IgD-negative memory B cell (primary cell): ENCODE results near the gene SSR3. TPM values are rescaled to one million over a fixed set of nuclear protein-coding genes. Genes with fewer than 3 reads are reported as not detected.

Experiments used
- H3K27ac Mint-ChIP-seq, 3 donors: one replicate each; pipeline ENCODE4 v1.8.0; 2020 to 2022; ENCODE audit warnings: mild to moderate bottlenecking in 3 of 3, mixed read lengths in 3 of 3, moderate library complexity in 1 of 3
- H3K27me3 Mint-ChIP-seq: one replicate; pipeline ENCODE4 v1.8.0; 2021; ENCODE audit warnings: mixed read lengths
- H3K36me3 Mint-ChIP-seq: one replicate; pipeline ENCODE4 v1.8.0; 2020; ENCODE audit warnings: mild to moderate bottlenecking, mixed read lengths
- H3K4me1 Mint-ChIP-seq, 3 donors: one replicate each; pipeline ENCODE4 v1.8.0; 2020 to 2022; ENCODE audit warnings: mixed read lengths in 3 of 3, mild to moderate bottlenecking in 1 of 3
- H3K4me3 Mint-ChIP-seq, 4 donors: one replicate each; pipeline ENCODE4 v1.8.0; 2020 to 2022; ENCODE audit warnings: mild to moderate bottlenecking in 4 of 4, mixed read lengths in 4 of 4, moderate library complexity in 3 of 4
- H3K9me3 Mint-ChIP-seq, 3 donors: one replicate each; pipeline ENCODE4 v1.8.0; 2020 to 2021; ENCODE audit warnings: mixed read lengths in 3 of 3, mild to moderate bottlenecking in 1 of 3
- polyA plus RNA-seq: library from polyadenylated mRNA; unstranded; fragments of 300-500 nt; fragmentation: Illumina TruSeq; gene quantifications from one replicate; pipeline ENCODE4 v1.2.3, GENCODE V29; 2021

The SSR3 gene
- polyA plus RNA-seq, 1 donor from 2014 or later, result 115 TPM

DNA sequence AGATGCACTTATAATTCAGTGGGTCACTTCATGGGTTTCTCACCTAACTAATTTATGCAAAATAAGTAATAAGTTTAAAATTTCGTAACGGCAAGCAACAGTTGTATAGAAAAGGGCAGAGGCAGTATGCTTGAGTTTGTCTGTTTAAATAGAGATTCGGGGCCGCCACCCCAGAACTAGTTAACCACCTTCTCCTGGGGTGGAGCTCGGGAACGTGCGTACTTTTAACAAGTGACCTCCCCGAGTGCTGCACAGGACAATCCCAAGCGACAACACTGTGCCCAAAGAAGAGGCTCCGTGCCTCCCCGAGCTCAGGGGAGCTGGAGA lies 439 bp downstream of the SSR3 start:
- Mint-ChIP-seq H3K27ac (peak overlapping the region; percentile 73 to 95 (median 95)), H3K4me1 (peaks cover 24 to 37% (median 34%) of the 10 kb centered on the region in 3 donors), H3K9me3 (no peaks in the 10 kb centered on the region), H3K36me3 (peaks cover 6% of the 10 kb centered on the region), H3K4me3 (peak overlapping the region; percentile 94 to 99 (median 98)), H3K27me3 (no peaks in the 10 kb centered on the region)

DNA sequence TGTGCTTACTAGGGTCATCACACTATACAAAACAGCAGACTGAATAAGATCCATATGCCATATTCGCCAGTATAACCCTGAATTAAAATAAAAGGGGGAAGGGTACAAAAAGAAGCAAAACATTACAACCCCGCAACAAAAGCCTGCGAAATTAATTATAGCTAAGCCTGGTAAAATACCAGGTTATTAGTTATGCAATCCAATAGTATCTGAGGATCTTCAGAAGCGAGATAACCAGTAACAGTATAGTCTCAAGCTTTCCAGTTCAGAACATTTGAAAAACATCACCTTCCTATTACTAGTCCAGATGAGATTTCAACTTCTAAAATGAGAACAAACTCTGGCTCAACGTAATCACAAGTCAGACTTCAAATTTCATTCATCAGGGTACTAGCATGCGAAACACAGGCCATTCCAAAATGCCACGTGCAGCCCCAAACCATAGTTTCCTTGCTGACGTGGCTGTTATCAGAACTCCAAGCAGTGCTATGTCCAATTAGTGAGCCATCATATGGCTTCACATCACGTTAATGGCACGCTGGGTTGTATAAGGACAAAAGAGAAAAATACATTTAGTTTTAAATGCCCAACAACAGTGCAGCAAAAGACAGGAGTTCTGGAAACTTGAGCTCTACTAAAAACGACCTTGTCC lies 1.1 kb downstream of the SSR3 start:
- Mint-ChIP-seq H3K4me3 (peak overlapping the region; percentile 94 to 99 (median 98)), H3K4me1 (peaks cover 24 to 37% (median 34%) of the 10 kb centered on the region in 3 donors), H3K27ac (peak overlapping the region; percentile 7 to 95 (median 95))

DNA sequence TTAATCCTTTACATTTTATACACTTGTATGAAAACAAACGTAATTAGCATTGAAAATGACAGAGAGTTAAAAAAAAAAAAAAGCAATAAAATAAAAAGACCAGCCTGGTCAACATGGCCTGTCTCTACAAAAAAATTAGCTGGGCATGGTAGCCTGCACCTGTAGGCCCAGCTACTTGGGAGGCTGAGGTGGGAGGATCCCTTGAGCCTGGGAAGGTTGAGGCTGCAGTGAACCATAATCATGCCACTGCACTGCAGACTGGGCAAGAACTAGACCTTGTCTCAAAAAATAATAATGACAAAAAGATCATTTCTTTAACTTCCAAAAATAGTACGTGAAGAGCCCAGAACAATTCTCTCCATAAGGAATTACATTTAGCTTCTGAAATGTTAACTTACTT lies 1.9 kb downstream of the SSR3 start:
- H3K27ac Mint-ChIP-seq, result no peak overlapping the region
- H3K4me3 Mint-ChIP-seq, result peak overlapping the region; percentile 57 to 99 (median 96)
- no peaks in the 10 kb centered on the region for H3K9me3 Mint-ChIP-seq
- H3K27me3 Mint-ChIP-seq, result no peaks in the 10 kb centered on the region
- peaks cover 6% of the 10 kb centered on the region for H3K36me3 Mint-ChIP-seq
- peaks cover 24 to 37% (median 34%) of the 10 kb centered on the region in 3 donors for H3K4me1 Mint-ChIP-seq

More for the DNA sequence above, 1.1 kb downstream of the SSR3 start:
- Mint-ChIP-seq H3K36me3 (peaks cover 6% of the 10 kb centered on the region), H3K27me3 (no peaks in the 10 kb centered on the region), H3K9me3 (no peaks in the 10 kb centered on the region)

DNA sequence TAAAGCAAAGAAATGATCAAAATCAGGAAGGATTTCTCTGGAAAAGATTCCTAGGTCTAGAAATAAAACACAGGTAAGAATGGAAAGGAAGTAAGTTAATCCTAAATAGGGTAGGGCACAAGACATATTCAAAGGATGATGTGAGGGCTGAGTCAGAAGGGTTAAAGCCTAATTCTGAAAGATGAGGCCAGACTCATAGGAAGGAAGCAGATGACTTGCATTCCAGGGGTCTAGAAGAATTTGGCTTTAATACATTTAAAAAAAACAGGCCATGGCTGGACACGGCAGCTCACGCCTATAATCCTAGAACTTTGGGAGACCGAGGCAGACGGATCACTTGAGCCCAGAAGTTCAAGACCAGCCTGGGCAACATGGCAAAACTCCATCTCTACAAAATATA lies 3.2 kb downstream of the SSR3 start:
- no peak overlapping the region for H3K27ac Mint-ChIP-seq

DNA sequence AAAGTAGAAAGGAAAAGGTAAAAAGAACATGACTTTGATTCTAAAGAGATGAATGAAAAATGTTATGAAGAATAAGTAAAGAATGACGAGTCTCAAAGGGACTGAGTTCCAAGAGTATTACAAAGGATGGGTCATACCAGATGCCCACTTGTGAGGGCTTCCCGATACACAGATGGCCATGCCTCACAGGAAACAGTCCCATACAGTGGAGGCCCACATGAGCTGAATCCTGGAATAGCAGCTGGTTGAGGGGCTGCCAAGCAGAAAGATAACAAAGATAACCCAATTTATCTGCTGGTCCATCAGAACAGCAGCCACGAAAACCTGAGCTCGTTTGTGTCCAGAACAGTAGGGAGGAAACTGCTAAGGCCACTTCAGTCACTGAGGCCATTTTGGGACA lies 3.7 kb downstream of the SSR3 start:
- peak overlapping the region in 3 of 4 donors; percentile 8 to 94 (median 23) for H3K4me3 Mint-ChIP-seq
- H3K9me3 Mint-ChIP-seq, result no peaks in the 10 kb centered on the region
- peaks cover 27 to 42% (median 40%) of the 10 kb centered on the region in 3 donors for H3K4me1 Mint-ChIP-seq
- H3K27ac Mint-ChIP-seq, result no peak overlapping the region
- peaks cover 6% of the 10 kb centered on the region for H3K36me3 Mint-ChIP-seq
- no peaks in the 10 kb centered on the region for H3K27me3 Mint-ChIP-seq

More for the DNA sequence above, 3.2 kb downstream of the SSR3 start:
- H3K4me1 Mint-ChIP-seq, result peaks cover 24 to 39% (median 35%) of the 10 kb centered on the region in 3 donors
- H3K9me3 Mint-ChIP-seq, result no peaks in the 10 kb centered on the region
- H3K4me3 Mint-ChIP-seq, result peak overlapping the region in 2 of 4 donors; percentile 13 to 94
- H3K36me3 Mint-ChIP-seq, result peaks cover 6% of the 10 kb centered on the region
- H3K27me3 Mint-ChIP-seq, result no peaks in the 10 kb centered on the region

DNA sequence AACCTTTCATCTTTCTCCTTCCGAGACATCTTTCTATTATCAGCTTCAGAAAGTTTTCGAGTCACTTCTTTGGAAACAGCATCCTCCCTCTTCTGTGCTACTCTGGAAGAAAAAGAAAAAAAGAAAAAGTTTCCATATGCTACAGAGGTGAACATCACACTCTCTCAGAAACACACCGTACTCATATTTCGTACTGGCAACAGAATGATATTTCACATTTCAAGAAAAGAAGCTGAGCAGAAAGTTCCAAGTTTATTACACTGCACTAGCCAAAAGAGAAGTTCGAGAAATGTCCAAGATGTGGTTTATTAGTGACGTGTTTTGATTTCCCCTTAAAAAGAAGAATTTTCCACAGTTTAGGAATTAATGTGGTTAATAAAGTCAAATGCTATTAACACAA lies 6.0 kb downstream of the SSR3 start:
- Mint-ChIP-seq H3K4me3 (no peak overlapping the region), H3K4me1 (peaks cover 23 to 38% (median 30%) of the 10 kb centered on the region in 3 donors), H3K9me3 (no peaks in the 10 kb centered on the region), H3K36me3 (peaks cover 6% of the 10 kb centered on the region), H3K27ac (no peak overlapping the region), H3K27me3 (no peaks in the 10 kb centered on the region)

DNA sequence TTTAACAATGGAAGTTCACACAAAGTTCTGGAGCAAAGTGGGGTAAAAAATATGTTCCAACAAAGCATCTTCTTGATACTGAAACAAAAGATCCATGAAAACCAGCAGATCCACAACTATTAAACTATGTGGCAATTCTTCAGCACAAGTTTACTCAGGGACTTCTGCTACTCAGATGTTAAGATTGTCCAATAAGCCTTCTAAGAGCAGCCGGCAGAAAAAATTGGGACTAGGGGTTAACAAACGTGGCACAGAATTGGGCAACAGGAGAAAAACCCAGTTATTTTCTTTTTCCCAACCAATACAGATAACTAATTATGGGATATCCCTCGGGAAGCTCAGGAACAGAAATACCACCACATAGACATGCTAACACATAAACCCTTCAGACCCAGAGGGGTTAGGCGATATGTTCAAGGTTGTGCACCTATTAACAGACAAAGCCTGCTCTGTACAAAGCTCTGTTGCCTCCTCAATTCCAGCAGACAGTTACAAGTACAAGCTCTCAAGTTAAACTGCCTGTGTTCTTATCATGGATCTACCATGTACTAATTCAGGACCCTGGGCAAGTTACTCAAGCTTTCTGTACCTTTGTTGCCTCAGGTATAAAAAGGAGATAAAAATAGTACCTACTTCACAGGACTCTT lies 6.8 kb downstream of the SSR3 start:
- no peak overlapping the region for H3K27ac Mint-ChIP-seq
- no peak overlapping the region for H3K4me3 Mint-ChIP-seq
- no peaks in the 10 kb centered on the region for H3K27me3 Mint-ChIP-seq
- H3K4me1 Mint-ChIP-seq, result peaks cover 19 to 31% (median 27%) of the 10 kb centered on the region in 3 donors
- H3K36me3 Mint-ChIP-seq, result peaks cover 6% of the 10 kb centered on the region
- no peaks in the 10 kb centered on the region for H3K9me3 Mint-ChIP-seq

DNA sequence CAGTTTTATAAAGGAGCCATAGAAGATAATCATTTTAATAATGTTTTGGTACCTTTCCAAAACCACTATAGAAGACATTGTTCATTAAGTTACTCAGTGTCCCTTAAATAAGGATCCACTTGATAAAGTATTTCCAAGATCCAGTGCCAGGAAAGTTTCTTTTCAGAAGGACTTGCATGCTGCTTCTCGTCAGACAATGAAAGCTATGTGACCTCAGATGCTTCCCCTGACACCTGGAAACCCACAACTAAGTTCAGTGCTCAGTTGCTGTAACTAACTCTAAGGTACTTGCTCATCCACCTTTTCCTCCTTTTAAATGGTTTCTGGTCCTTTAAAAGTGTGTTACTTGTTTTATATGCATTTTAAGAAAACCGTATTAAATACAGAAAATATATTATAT lies 7.3 kb downstream of the SSR3 start:
- Mint-ChIP-seq H3K4me1 (peaks cover 19 to 27% (median 26%) of the 10 kb centered on the region in 3 donors), H3K27me3 (no peaks in the 10 kb centered on the region), H3K36me3 (peaks cover 6% of the 10 kb centered on the region), H3K9me3 (no peaks in the 10 kb centered on the region), H3K27ac (no peak overlapping the region), H3K4me3 (peak overlapping the region in 1 of 4 donors; percentile 8)

DNA sequence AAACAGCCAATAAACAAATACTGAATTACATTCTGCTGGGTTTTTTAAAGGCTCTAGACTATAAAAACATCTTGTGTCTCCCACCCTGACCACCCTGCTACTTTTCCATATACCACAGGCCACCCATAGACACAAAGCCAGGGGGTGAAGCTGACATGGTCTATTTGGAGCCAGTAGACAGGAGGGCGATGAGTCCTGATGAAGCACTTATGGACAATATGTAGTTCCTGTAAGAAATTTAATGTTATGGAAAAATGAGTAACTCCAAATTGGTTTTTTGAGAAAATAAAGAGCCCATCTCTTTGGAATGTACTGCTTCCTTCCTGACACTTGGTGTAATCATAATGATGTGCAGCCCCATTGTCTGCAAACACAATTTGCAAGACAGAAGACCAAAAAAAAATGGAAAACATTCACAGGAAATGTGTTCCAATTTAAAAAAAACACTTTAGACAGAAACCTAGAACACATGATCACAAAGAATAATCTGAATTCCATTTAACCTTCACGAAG lies 11.8 kb downstream of the SSR3 start:
- Mint-ChIP-seq H3K4me3 (no peak overlapping the region), H3K27ac (peak overlapping the region in 1 of 3 donors; percentile 17), H3K36me3 (no peaks in the 10 kb centered on the region), H3K27me3 (no peaks in the 10 kb centered on the region), H3K9me3 (no peaks in the 10 kb centered on the region), H3K4me1 (peaks cover 5 to 9% (median 6%) of the 10 kb centered on the region in 3 donors)

DNA sequence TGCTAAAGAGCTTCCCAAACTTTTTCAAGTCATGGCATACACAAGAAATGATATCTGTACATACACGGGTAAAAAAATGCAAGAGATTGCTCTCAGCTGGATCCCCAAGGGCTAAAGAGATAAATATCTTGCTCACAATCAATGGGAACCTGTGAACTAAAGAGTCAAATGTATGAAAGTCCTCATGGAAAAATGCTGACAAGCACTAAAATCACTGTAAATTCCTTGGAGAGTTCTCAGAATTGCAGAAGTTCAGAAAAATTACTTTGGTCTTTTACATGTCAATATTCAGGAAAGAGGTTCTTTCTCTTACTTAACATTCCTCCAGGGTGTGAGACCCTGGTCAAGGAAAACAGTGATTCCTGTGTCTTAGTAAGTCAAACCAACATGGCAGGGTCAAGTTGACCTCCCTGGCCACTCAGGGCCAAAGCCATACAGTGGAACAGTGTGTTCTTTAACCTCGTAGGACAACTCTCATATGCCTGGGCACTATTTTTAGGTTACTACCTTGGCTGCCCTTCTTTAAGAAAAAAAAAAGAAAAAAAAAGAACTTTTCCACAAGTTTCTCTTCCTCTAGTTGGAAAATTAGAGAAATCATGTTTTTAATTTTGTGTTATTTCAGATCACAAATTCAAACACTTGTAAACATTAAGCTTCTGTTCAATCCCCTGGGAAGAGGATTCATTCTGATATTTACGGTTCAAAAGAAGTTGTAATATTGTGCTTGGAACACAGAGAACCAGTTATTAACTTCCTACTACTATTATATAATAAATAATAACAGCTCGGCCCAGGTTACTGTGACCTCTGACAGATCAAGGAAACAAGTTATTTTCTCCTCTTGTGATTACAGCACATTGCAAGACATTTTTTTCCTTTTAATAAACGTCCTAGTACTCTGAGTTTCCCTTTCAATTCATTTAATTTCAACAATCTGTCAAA lies 12.5 kb downstream of the SSR3 start:
- H3K27ac Mint-ChIP-seq, result peak overlapping the region in 1 of 3 donors; percentile 17
- H3K4me1 Mint-ChIP-seq, result peaks cover 5 to 9% (median 6%) of the 10 kb centered on the region in 3 donors
- no peak overlapping the region for H3K4me3 Mint-ChIP-seq
- H3K27me3 Mint-ChIP-seq, result no peaks in the 10 kb centered on the region
- H3K36me3 Mint-ChIP-seq, result no peaks in the 10 kb centered on the region
- H3K9me3 Mint-ChIP-seq, result no peaks in the 10 kb centered on the region

DNA sequence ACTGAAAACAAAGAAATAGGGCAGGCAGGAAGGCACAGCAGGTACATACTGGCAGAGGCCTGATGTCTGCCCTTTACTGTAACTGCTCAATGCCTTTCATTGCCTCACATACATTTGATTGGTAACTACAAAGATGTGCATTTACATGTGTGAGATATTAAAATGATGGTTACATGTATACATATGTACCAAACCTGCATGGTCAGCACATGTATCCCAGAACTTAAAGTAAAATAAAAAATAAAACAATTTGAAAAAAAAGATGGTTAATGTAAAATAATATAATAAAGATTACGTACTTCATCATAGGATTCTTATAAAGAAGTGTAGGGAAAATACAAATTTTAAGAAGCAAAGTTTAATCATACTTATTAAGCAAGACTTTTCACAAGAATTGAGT lies 15.1 kb downstream of the SSR3 start:
- peaks cover 0 to 3% (median 2%) of the 10 kb centered on the region in 3 donors for H3K4me1 Mint-ChIP-seq
- H3K4me3 Mint-ChIP-seq, result no peak overlapping the region
- no peak overlapping the region for H3K27ac Mint-ChIP-seq
- H3K9me3 Mint-ChIP-seq, result no peaks in the 10 kb centered on the region
- H3K27me3 Mint-ChIP-seq, result no peaks in the 10 kb centered on the region
- peaks cover 3% of the 10 kb centered on the region for H3K36me3 Mint-ChIP-seq

DNA sequence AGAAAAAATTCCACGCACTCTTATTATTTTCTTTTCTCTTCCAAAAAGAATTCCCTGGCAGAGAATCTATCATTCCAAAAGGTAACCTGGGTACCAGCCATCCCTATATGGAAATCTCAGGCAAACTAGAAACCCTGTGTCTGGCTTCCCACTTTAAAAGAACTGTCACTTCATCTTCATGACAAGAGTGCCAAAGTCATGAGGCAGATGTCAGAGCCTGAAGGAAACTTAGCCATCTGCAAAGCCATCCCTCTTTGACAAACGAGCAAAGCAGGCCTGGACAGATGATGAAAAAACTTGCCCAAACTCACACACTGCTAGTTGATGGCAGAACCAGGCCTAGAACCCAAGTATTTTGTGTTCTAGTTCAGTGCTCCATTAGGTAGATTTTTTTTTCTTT lies 15.9 kb downstream of the SSR3 start:
- Mint-ChIP-seq H3K4me1 (peaks cover 0 to 2% (median 0%) of the 10 kb centered on the region in 3 donors), H3K27me3 (no peaks in the 10 kb centered on the region), H3K27ac (no peak overlapping the region), H3K4me3 (no peak overlapping the region), H3K9me3 (no peaks in the 10 kb centered on the region), H3K36me3 (peaks cover 3% of the 10 kb centered on the region)

DNA sequence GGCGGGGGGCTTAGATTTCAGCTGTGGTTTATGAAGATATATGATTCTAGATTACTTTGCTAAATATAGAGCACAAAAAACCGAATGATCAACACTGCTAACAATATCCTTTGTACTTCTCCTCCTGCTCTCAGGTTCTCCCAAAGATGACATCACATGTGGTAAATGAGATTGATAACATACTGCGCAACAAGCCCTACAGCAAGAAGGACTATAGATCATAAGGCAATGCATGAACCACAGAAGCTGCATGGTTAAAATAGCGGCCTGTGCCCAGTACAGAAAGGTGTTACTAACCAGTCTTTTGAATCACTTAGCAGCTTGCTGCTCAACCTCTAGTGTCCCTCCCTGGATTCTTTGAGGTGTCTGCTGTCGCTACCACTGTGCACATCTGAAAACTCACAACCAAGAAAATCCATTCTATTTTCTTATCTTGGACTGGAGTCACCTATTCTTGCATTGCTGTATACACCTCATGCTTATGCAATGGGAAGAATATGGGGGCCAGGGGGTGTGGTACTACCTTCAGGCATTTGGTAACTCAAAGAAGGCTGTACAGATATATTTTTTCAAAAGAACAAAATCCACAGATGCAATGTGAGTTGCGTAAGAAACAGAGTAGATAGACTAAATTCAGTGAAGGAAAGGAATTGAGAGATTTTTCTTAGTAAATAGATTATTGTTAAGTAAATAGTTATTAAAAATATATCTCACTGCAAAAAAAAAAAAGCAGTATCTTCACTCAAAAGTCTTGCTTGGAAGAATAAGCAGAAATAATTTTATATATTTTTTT lies 18.2 kb downstream of the SSR3 start:
- H3K4me1 Mint-ChIP-seq, result peaks cover 0 to 2% (median 0%) of the 10 kb centered on the region in 3 donors
- peak overlapping the region in 1 of 3 donors; percentile 59 for H3K27ac Mint-ChIP-seq

DNA sequence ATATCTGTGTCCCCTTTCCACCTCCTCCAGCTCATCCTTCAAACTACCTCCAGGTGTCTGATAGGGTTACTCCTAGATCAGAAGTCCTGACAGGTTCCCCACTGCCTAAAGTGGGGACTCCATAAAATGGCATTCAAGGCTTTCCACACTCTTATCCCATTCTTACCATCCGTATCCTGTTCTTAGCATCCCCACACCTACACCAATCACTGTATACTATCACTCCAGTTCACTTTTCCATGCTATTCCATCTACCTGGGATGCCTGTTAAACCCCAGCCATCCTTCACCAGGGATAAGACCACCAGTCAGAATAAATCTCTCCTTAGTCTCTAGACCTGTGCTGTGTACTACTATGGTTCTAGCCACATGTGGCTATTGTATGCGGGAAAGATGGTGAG lies 19.1 kb downstream of the SSR3 start:
- peaks cover 6% of the 10 kb centered on the region for H3K36me3 Mint-ChIP-seq
- H3K9me3 Mint-ChIP-seq, result no peaks in the 10 kb centered on the region
- no peak overlapping the region for H3K4me3 Mint-ChIP-seq
- no peak overlapping the region for H3K27ac Mint-ChIP-seq
- no peaks in the 10 kb centered on the region for H3K4me1 Mint-ChIP-seq
- no peaks in the 10 kb centered on the region for H3K27me3 Mint-ChIP-seq

More for the DNA sequence above, 18.2 kb downstream of the SSR3 start:
- H3K4me3 Mint-ChIP-seq, result no peak overlapping the region
- no peaks in the 10 kb centered on the region for H3K9me3 Mint-ChIP-seq
- no peaks in the 10 kb centered on the region for H3K27me3 Mint-ChIP-seq
- H3K36me3 Mint-ChIP-seq, result peaks cover 6% of the 10 kb centered on the region
